Measurements from ENCODE around the gene VPS13C.

Gene VPS13C

DNA sequence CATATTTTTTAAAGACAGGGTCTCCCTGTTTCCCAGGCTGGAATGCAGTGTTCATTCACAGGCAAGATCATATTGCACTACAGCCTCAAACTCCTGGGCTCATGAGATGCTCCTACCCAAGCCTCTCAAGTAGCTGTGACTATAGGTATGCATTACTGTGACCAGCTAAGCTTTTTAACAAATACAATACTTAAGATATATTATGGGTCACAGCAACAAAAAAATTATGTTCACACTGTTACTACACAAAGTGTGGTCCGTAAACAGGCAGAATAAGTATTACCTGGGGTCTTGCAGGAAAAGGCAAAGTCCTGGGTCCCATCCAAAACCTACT is 152.5 kb downstream of the VPS13C start:
- TF ChIP-seq, protein P1, sequence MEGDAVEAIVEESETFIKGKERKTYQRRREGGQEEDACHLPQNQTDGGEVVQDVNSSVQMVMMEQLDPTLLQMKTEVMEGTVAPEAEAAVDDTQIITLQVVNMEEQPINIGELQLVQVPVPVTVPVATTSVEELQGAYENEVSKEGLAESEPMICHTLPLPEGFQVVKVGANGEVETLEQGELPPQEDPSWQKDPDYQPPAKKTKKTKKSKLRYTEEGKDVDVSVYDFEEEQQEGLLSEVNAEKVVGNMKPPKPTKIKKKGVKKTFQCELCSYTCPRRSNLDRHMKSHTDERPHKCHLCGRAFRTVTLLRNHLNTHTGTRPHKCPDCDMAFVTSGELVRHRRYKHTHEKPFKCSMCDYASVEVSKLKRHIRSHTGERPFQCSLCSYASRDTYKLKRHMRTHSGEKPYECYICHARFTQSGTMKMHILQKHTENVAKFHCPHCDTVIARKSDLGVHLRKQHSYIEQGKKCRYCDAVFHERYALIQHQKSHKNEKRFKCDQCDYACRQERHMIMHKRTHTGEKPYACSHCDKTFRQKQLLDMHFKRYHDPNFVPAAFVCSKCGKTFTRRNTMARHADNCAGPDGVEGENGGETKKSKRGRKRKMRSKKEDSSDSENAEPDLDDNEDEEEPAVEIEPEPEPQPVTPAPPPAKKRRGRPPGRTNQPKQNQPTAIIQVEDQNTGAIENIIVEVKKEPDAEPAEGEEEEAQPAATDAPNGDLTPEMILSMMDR (IDR thresholded peaks at IDR 0.05; ENCODE audit: control insufficient read depth, extremely low read depth, insufficient read depth): no peak
- no peak for DNase-seq (ENCODE audit: low read depth)
- H3K4me3 ChIP-seq (ENCODE audit: low read depth, low read length): no peak overlapping the region

DNA sequence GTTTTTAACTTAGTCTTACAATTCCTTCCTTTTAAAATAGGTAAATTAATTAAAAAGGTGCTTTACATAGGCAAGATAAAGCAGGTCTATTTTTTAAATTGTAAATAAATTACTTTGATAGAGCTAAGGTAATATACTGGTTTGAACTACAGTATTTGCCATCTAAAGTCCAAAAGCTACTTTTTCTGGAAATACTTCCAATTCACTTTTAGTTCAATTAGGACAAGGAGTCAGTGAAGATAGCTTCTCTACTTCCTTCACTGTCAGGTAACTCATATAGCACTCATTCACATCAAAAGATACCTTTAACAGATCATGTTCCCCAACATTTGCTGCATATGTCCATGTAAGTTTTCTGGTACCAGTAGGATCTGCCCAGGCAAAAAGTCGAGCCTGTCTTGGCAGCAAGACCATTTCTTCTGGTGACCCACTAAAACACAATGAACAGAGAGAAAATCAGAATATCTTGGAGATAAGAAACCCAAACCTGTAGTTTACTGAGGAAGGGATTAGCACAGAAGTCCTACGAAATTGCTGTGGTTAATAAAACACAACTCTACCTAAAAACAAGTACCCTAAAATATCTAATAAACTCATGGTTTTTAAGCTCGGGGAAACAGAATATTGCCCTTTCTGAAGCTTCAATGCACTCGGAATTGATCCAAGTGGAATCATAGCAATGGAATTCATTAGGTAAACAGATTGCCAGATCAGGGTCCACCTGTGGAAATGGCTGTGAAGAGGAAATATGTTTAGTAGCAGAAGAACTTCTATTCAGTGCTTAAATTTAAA is 153.1 kb downstream of the VPS13C start:
- TF ChIP-seq, protein P1 (IDR thresholded peaks at IDR 0.05; ENCODE audit: control insufficient read depth, extremely low read depth, insufficient read depth): no peak
- no peak overlapping the region for H3K4me3 ChIP-seq (ENCODE audit: low read depth, low read length)
- no peak for DNase-seq (ENCODE audit: low read depth)

DNA sequence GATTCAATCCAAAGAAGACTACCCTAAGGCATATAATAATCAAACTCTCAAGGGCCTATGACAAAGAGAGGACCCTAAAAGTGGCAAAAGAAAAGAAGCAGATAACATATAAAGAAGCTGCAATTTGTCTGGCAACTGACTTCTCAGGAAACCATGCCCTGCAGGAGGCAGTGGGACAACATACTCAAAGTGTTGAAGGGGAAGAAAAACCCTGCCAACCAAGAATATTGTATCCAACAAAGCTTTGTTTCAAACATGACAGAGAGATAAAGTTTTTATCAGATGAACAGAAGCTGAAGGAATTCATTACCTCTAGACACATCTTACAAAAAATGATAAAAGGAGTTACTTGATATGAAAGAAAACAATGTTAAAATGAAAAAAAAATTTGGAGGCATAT is 167.1 kb downstream of the VPS13C start:
- TF ChIP-seq, protein P1 (IDR thresholded peaks at IDR 0.05; ENCODE audit: control insufficient read depth, extremely low read depth, insufficient read depth): no peak
- no peak overlapping the region for H3K4me3 ChIP-seq (ENCODE audit: low read depth, low read length)
- DNase-seq (ENCODE audit: low read depth): no peak

DNA sequence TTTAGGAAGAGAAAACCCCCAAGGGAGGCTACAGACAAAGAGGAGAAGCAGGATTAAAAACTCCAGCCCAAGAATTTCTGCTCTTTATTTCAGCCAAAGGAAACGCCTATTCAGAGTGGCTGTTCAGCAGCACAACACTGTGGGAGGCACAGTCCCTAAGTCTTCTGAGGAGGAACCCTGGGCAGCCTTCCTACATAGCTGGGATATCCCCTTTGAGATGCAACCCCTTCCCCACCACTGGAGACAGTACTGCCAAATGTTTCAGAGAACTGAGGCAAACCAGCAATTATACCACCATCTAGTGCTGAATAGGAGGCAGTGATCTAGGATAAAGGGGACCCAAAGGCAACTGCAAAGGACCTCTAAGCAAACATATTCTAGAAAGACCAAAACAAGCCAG is 168.1 kb downstream of the VPS13C start:
- no peak for DNase-seq (ENCODE audit: low read depth)
- TF ChIP-seq, protein P1 (IDR thresholded peaks at IDR 0.05; ENCODE audit: control insufficient read depth, extremely low read depth, insufficient read depth): no peak
- H3K4me3 ChIP-seq (ENCODE audit: low read depth, low read length): no peak overlapping the region

DNA sequence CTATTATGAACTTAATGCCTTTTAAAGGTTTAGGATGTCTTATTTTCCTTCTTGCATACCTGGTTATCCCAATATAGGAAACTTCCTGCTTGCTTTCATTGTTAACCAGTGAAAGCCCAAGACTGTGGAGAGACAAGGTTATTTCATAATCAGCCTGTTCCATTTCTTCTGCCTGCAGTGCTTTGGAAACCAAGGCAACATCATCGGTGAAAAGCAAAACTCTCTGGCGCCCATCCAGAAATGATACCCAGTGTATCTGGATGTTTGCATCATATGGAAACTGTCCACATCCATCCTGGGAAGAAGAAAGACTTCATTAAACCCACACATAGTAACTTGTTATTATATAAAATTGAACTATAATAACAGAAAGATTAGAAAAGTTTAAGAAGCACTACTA is 170.1 kb downstream of the VPS13C start:
- TF ChIP-seq, protein P1 (IDR thresholded peaks at IDR 0.05; ENCODE audit: control insufficient read depth, extremely low read depth, insufficient read depth): no peak
- DNase-seq (ENCODE audit: low read depth): no peak
- H3K4me3 ChIP-seq (ENCODE audit: low read depth, low read length): no peak overlapping the region

DNA sequence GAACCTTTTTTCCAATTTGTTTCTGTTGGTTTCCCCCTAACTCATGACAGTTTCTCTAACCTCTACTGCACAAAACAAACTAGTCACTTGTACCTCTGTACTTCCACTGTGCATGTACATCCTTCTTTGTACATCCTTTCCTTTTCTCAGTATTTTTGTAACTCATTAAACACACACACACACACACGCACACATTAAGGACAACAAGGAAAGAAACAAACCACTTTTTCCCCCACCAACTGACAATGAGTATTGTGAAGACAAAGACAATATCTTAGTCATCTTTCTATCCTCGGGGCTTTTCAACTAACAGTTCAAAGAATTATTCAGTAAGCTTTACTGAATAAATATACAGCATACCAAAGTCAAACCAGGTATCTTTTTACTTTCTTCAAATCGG is 170.5 kb downstream of the VPS13C start:
- no peak for DNase-seq (ENCODE audit: low read depth)

More for the DNA sequence above, 170.5 kb downstream of the VPS13C start:
- no peak overlapping the region for H3K4me3 ChIP-seq (ENCODE audit: low read depth, low read length)
- TF ChIP-seq, protein P1 (IDR thresholded peaks at IDR 0.05; ENCODE audit: control insufficient read depth, extremely low read depth, insufficient read depth): no peak
